ENCODE measurements around the gene PNLDC1.
"Not testable (repeated sequence)": the region's sequence is repeated elsewhere in the genome, so short reads cannot be mapped to it uniquely, and the experiment has no call there.

Gene PNLDC1

DNA sequence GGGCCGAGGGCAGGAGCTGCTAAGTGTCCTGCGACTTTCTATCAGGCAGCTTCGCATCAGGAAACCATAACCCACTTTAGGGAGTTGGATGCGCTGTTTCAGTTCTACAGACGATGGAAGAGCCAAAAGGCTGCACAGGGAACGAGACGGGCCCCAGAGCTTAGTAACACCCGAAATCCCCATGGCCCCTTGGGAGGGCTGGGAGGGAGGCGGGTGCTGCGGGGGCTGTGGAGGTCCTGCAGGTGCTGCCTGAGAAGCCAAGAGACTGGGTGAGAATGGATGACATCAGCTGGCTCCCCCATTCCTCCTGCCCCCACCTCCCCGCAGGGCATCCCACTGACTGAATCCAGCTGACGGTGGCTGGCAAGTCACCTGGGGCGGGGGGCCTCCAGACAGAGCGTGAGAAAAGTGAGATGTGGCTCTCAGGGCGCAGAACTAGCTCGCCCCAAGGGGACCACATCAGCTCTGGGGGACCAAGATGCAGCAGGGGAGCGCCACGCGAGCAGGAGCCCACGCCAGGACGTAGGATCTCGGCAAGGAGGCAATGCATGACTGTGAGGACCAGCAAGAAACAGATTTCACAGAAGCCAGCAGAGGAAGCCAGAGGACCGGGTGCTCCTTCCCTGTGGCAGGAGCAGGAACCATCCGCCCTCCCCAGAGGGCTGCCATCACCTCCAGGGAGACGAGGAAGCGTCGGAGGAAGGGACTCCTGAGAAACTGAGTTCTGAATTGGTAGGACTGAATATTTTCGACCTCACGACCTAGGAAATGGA lies 36.8 kb downstream of the PNLDC1 start:
- DNase-seq (ENCODE audit: low read depth, low spot score) = no peak

GRCh38 chr6:159837511-159837910 lies 37.4 kb downstream of the PNLDC1 start:
- H3K4me3 ChIP-seq (ENCODE audit: low read length) = no peak overlapping the region

More for the DNA sequence above, 36.8 kb downstream of the PNLDC1 start:
- H3K4me3 ChIP-seq (ENCODE audit: low read length) = no peak overlapping the region

DNA sequence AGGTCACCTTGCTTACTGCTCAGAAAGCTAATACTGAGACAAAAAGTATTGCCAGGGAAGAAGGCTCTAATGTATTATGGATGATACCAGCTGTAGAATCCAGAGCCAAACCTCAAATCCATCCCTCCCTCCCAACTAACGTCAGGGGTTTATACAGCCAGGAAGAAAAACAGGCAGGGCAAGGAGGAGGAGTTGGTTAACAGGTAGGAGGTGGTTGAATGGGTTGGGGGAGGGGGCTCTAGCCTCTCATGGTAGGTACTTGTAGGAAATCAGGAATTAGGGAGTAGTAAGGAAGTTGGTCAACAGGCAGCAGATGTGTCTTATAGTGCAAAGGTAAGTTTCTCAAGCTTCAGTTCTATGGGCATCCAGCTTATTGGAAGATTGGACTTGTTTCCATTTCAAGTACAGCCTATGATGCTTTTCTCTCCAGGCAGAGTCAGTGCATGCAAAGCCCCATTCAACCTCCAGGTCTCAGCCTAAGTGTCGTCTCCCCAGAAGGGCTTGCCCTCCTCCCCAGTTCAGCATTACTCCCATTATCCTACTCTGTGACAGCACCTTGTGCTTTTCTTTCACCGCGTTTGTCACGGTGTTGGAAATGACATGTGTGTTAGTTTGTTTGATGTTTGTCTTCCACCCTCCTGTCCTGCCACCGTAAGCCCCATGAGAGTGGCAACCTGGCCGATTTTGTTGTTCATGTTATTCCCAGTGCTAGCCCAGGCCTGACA lies 38.1 kb downstream of the PNLDC1 start:
- no peak overlapping the region for H3K4me3 ChIP-seq (ENCODE audit: low read length)
- DNase-seq (ENCODE audit: low read depth, low spot score) = no peak

More at GRCh38 chr6:159837511-159837910, 37.4 kb downstream of the PNLDC1 start:
- DNase-seq (ENCODE audit: low read depth, low spot score) = no peak

- H3K4me3 ChIP-seq (ENCODE audit: low read length) = no peak overlapping the region
- DNase-seq (ENCODE audit: low read depth, low spot score) = no peak
These were observed 42.0 kb downstream of the PNLDC1 start for GRCh38 chr6:159842035-159842434.

DNA sequence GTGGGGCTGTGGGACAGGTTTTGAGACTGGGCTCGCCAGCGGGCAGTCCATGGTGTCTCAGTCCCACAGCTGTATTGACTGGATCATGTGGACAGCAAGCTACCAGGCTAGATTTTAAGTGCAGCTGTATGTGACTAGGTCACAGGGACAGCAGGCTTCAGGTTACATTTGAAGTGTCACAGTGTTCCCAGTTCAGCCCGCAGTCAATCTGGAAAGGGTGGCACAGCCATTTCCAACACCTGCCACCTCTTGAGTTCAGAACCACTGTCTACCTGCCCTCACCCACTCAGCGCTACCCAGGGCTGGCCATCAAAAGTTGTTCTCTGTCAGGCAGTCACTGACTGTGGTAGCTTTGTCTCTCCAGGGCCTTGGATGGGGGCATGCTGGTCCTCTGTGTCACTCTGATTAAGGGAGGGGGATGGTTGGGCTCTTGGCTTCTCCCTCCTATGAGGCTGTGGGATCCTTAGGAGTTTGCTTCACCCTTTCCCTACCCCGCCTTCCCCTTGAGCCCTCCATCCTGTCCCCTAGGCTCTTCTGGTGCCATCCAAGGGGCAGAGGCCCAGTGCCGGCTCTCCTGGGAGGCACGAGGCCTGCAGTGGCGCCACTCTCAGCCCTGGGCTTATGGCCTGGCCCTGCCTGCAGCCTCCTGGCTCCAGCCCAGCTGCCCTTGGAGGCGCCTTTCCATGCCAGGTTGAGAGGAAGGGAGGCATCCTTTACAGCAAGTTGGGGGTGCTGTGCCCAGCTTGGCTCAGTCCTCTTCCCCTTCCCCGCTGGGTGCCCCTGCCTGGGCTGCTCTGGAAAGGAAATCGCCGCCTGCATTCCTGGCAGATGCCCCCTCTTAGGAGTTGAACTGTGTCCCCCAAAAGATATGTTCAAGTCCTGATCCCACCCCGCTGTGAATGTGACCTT lies 44.9 kb downstream of the PNLDC1 start:
- no peak for DNase-seq (ENCODE audit: low read depth, low spot score)
- H3K4me3 ChIP-seq (ENCODE audit: low read length) = no peak overlapping the region

- not testable (repeated sequence) for H3K4me3 ChIP-seq (ENCODE audit: low read length); DNase-seq (ENCODE audit: low read depth, low spot score)
These were observed 48.5 kb downstream of the PNLDC1 start for GRCh38 chr6:159848552-159848951.

- not testable (repeated sequence) for DNase-seq (ENCODE audit: low read depth, low spot score); H3K4me3 ChIP-seq (ENCODE audit: low read length)
These were observed 49.8 kb downstream of the PNLDC1 start for GRCh38 chr6:159849851-159850250.

DNA sequence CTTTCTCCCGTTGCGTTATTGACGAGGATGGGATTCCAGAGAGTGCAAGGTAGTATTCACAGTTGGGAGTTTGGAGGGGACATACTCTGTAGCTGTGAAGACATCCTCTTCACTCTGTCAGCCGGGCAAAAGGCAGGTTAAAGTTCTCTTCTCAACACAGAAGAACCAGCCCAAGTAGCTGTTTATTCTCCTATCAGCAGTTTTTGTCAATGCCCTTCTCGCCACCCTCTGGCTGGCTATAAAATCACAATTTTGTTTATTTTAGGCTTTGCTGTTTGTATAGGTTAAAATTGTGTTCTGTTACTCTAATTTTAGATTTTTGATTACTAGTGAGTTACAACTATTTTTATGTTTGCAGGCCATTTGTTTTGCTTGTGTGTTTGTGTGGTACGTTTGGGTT lies 52.8 kb downstream of the PNLDC1 start:
- DNase-seq (ENCODE audit: low read depth, low spot score) = peak; percentile 58
- H3K4me3 ChIP-seq (ENCODE audit: low read length) = no peak overlapping the region

- H3K4me3 ChIP-seq (ENCODE audit: low read length) = no peak overlapping the region
- no peak for DNase-seq (ENCODE audit: low read depth, low spot score)
These were observed 53.7 kb downstream of the PNLDC1 start for GRCh38 chr6:159853754-159854153.

DNA sequence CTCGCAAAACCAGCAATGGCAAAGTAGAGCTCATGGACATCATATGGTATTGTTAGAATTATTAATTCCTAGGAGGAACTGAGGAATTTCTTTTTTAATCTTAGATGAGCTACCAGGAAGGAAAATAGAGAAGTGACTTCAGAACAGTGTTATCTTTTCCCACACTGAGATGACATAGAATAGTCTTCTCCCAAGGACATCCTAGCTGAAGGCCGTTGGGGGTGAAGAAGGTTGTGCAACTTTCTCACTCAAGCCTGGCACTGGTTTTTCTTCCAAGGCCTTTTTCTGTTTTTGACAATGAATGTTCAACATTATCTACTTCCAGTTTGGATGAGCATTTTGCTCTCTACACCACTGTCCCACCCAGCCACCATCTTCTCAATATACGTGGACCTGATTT lies 54.9 kb downstream of the PNLDC1 start:
- H3K4me3 ChIP-seq (ENCODE audit: low read length) = no peak overlapping the region
- DNase-seq (ENCODE audit: low read depth, low spot score) = no peak

DNA sequence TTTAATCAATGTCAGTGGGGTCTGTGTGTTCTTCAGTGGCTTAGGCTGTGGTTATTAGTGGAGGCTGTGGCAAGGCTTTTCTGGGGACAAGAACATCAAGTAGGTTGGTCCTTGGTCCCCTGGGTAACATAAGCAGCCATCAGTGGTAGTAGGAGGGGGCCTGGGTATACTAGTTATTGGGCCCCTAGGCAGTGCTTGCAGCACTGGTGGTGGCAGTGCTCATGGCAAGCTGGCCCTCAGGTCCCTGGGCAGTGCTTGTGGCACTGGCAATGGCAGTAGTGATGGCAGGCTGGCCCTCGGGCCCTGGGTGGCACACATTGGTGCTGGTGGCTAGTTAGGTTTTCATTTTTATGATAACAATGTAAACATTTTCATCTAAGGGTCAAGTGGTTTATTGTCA lies 58.2 kb downstream of the PNLDC1 start:
- H3K4me3 ChIP-seq (ENCODE audit: low read length) = no peak overlapping the region
- DNase-seq (ENCODE audit: low read depth, low spot score) = no peak

- no peak for DNase-seq (ENCODE audit: low read depth, low spot score)
- H3K4me3 ChIP-seq (ENCODE audit: low read length) = no peak overlapping the region
These were observed 60.4 kb downstream of the PNLDC1 start for GRCh38 chr6:159860482-159860881.

- peak; percentile 88 for DNase-seq (ENCODE audit: low read depth, low spot score)
- no peak overlapping the region for H3K4me3 ChIP-seq (ENCODE audit: low read length)
These were observed 62.0 kb downstream of the PNLDC1 start for GRCh38 chr6:159862103-159862502.

GRCh38 chr6:159863341-159863740 lies 63.3 kb downstream of the PNLDC1 start:
- peak; percentile 73 for DNase-seq (ENCODE audit: low read depth, low spot score)
- H3K4me3 ChIP-seq (ENCODE audit: low read length) = not testable (repeated sequence)

DNA sequence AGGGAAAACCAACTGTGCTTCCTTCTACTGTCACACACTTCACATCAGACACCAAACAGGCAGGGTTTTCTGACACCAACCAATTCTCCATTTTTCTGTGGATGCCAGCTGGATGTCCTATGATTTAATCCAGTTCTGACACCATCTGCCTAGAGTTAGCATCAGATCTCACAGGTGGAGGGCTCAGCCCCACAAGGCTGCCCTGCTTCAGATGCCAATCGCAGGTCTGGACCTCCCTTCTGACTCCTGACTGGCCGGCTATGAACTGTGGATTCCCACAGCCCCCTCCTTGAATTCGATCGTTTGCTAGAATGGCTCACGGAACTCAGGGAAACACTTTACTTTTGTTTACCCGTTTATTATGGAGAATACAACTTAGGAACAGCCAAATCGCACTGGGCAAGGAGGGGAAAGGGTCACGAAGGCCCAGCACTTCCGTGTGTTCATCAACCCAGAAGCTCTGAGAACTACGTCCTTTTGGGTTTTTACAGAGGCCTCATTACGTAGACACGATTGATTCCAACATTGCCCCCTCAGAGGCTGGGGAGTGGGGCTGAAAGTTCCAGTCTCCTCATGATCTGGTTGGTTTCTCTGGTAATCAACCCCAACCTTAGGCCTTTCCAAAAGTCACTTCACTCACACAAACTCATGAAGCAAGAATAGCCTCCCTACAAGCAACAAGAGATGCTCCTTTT lies 65.3 kb downstream of the PNLDC1 start:
- DNase-seq (ENCODE audit: low read depth, low spot score) = no peak

GRCh38 chr6:159866286-159867247 lies 66.5 kb downstream of the PNLDC1 start:
- H3K4me3 ChIP-seq (ENCODE audit: low read length) = no peak overlapping the region
- no peak for DNase-seq (ENCODE audit: low read depth, low spot score)

More for the DNA sequence above, 65.3 kb downstream of the PNLDC1 start:
- no peak overlapping the region for H3K4me3 ChIP-seq (ENCODE audit: low read length)
